Esophagus muscularis mucosa (tissue), 3 donors: Measurements from ENCODE around the gene STKLD1.

Source experiments
- POLR2A ChIP-seq: fragments of 450-650 bp; IDR thresholded peaks from one replicate; pipeline ENCODE4 v1.6.1; 2017; ENCODE audit warnings: antibody characterized with exemption, moderate library complexity, mild to moderate bottlenecking, low read depth
- TF ChIP-seq, protein P1 (sequence below), 3 experiments: fragments of 200-600 bp in 2 of 3; fragments of 450-650 bp in 1 of 3; sonication (generic) in 2 of 3; IDR thresholded peaks; one replicate each; pipeline ENCODE4 v1.5.1; 2017 to 2019; ENCODE audit warnings: antibody characterized with exemption in 3 of 3, mild to moderate bottlenecking in 2 of 3, moderate library complexity in 1 of 3

DNA sequence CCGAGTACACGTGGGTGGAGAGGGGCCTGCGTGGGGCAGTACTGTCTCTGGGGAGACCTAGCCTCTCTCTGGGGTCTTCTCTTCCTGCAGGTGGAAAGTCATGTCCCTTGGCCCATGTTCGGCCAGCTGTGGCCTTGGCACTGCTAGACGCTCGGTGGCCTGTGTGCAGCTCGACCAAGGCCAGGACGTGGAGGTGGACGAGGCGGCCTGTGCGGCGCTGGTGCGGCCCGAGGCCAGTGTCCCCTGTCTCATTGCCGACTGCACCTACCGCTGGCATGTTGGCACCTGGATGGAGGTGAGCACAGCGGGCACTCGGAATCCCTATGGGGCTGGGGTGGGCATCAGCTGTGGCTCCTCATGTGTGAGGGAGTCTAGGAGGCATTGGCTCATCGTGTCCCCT lies 78.2 kb downstream of the STKLD1 start:
- no peak for TF ChIP-seq POLR2A
- TF ChIP-seq, protein P1, sequence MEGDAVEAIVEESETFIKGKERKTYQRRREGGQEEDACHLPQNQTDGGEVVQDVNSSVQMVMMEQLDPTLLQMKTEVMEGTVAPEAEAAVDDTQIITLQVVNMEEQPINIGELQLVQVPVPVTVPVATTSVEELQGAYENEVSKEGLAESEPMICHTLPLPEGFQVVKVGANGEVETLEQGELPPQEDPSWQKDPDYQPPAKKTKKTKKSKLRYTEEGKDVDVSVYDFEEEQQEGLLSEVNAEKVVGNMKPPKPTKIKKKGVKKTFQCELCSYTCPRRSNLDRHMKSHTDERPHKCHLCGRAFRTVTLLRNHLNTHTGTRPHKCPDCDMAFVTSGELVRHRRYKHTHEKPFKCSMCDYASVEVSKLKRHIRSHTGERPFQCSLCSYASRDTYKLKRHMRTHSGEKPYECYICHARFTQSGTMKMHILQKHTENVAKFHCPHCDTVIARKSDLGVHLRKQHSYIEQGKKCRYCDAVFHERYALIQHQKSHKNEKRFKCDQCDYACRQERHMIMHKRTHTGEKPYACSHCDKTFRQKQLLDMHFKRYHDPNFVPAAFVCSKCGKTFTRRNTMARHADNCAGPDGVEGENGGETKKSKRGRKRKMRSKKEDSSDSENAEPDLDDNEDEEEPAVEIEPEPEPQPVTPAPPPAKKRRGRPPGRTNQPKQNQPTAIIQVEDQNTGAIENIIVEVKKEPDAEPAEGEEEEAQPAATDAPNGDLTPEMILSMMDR (IDR thresholded peaks at IDR 0.05): no peak
